H1 (cell line): Measurements from ENCODE around the gene ASXL1. TPM values are rescaled to one million over a fixed set of nuclear protein-coding genes. Genes with fewer than 3 reads are reported as not detected.

Source experiments
- CTCF ChIA-PET: fragments of 300-600 bp; sonication (Branson Sonifier 250); formaldehyde crosslinking; loops from one replicate; lab custom pipeline; 2021; ENCODE audit not compliant: partially characterized antibody; lab: Charles Lee
- POLR2A ChIA-PET: fragments of 300-600 bp; sonication (Branson Sonifier 250); formaldehyde crosslinking; loops from one replicate; lab custom pipeline; 2021; ENCODE audit warnings: inconsistent platforms; ENCODE audit not compliant: partially characterized antibody; lab: Charles Lee
- DNase-seq, 2 experiments: peaks; one replicate each; pipeline versions ENCODE4 v3.0.0 to v3.0.0-alpha.2; 2010 to 2022; ENCODE audit warnings: low spot score in 2 of 2, low read depth in 1 of 2, mixed read lengths in 1 of 2
- FAIRE-seq: peaks from 2 replicates; lab custom pipeline; 2011; peaks lifted over from hg19 to GRCh38; lab: Jason Lieb, UNC
- H2AFZ ChIP-seq: 2 replicates; pipeline ENCODE4 v1.8.1; 2012; ENCODE audit warnings: low read length, inconsistent platforms
- H2AK5ac ChIP-seq: 2 replicates; pipeline ENCODE4 v1.6.1; 2013; ENCODE audit warnings: low read depth, low read length
- H2BK120ac ChIP-seq: replicated peaks from 2 replicates; pipeline ENCODE3; 2013; ENCODE audit warnings: low read depth, low read length, inconsistent platforms
- H2BK12ac ChIP-seq: 2 replicates; pipeline ENCODE4 v1.6.1; 2013; ENCODE audit warnings: low read depth, low read length
- H2BK15ac ChIP-seq: 2 replicates; pipeline ENCODE4 v1.6.1; 2013; ENCODE audit warnings: low read length
- H2BK20ac ChIP-seq: 2 replicates; pipeline ENCODE4 v1.6.1; 2013; ENCODE audit warnings: low read length
- H2BK5ac ChIP-seq: 2 replicates; pipeline ENCODE4 v1.6.1; 2013; ENCODE audit warnings: low read depth, low read length
- H3K14ac ChIP-seq: 2 replicates; pipeline ENCODE4 v1.6.1; 2013; ENCODE audit warnings: inconsistent platforms; ENCODE audit not compliant: insufficient read length
- H3K18ac ChIP-seq: 2 replicates; pipeline ENCODE4 v1.6.1; 2013; ENCODE audit warnings: low read length; ENCODE audit errors: extremely low read depth
- H3K23ac ChIP-seq: 2 replicates; pipeline ENCODE4 v1.6.1; 2013; ENCODE audit warnings: inconsistent platforms; ENCODE audit not compliant: insufficient read length
- H3K23me2 ChIP-seq: 2 replicates; pipeline ENCODE4 v1.6.1; 2013; ENCODE audit warnings: low read depth, low read length
- H3K27ac ChIP-seq: 2 replicates; pipeline ENCODE4 v1.6.1; 2011; ENCODE audit warnings: low read depth, low read length, inconsistent platforms
- H3K27me3 ChIP-seq, 4 experiments: replicated peaks in 1 of 4; 1 replicate in 1 of 4; 2 replicates in 3 of 4; pipeline versions ENCODE4 v1.6.1 to v1.8.1; 2011 to 2013; ENCODE audit warnings: low read length in 3 of 4, mild to moderate bottlenecking in 3 of 4, inconsistent platforms in 2 of 4, mixed read lengths in 2 of 4, moderate library complexity in 1 of 4; ENCODE audit not compliant: control insufficient read depth in 3 of 4, insufficient read depth in 3 of 4; ENCODE audit errors: extremely low read depth in 1 of 4
- H3K36me3 ChIP-seq, 4 experiments: 2 replicates each; pipeline versions ENCODE4 v1.6.1 to v1.8.1; 2011 to 2013; ENCODE audit warnings: mild to moderate bottlenecking in 4 of 4, low read length in 3 of 4, moderate library complexity in 2 of 4, control low read depth in 1 of 4, inconsistent platforms in 1 of 4; ENCODE audit not compliant: insufficient read depth in 4 of 4, control insufficient read depth in 2 of 4
- H3K4ac ChIP-seq: replicated peaks from 2 replicates; pipeline ENCODE3; 2013; ENCODE audit warnings: low read length, low read depth, mixed read lengths, inconsistent platforms; ENCODE audit not compliant: insufficient read length
- H3K4me1 ChIP-seq, 4 experiments: replicated peaks in 1 of 4; 1 replicate in 1 of 4; 2 replicates in 3 of 4; pipeline versions ENCODE4 v1.6.1 to v1.8.1; 2011 to 2013; ENCODE audit warnings: low read length in 3 of 4, inconsistent platforms in 2 of 4, mixed read lengths in 1 of 4; ENCODE audit not compliant: insufficient read depth in 4 of 4, control insufficient read depth in 3 of 4
- H3K4me2 ChIP-seq, 2 experiments: 2 replicates each; pipeline versions ENCODE4 v1.6.1 to v1.8.1; 2011 to 2013; ENCODE audit warnings: low read depth in 2 of 2, low read length in 2 of 2, control low read depth in 1 of 2, inconsistent platforms in 1 of 2, mild to moderate bottlenecking in 1 of 2; ENCODE audit not compliant: insufficient read depth in 1 of 2
- H3K4me3 ChIP-seq, 4 experiments: fragments of 200-600, 300-600 bp in 1 of 4; sonication (generic), shearing (Covaris generic), sonication (Bioruptor Twin) in 1 of 4; 2 replicates each; pipeline versions ENCODE4 v1.5.1 to v1.8.1; 2011 to 2016; ENCODE audit warnings: low read length in 4 of 4, low read depth in 3 of 4, control low read depth in 2 of 4, inconsistent platforms in 2 of 4, mild to moderate bottlenecking in 2 of 4, mixed read lengths in 1 of 4, moderate library complexity in 1 of 4; ENCODE audit not compliant: insufficient read depth in 2 of 4; ENCODE audit errors: extremely low read depth in 1 of 4
- H3K56ac ChIP-seq: replicated peaks from 2 replicates; pipeline ENCODE3; 2013; ENCODE audit warnings: low read depth, mild to moderate bottlenecking, mixed read lengths, low read length, inconsistent platforms; ENCODE audit not compliant: insufficient read length
- H3K79me1 ChIP-seq: 2 replicates; pipeline ENCODE4 v1.6.1; 2013; ENCODE audit warnings: low read depth, low read length, control low read depth
- H3K79me2 ChIP-seq, 2 experiments: 2 replicates each; pipeline versions ENCODE4 v1.6.1 to v1.8.1; 2012 to 2013; ENCODE audit warnings: low read length in 2 of 2, mild to moderate bottlenecking in 2 of 2, inconsistent platforms in 1 of 2; ENCODE audit not compliant: insufficient read depth in 2 of 2, control insufficient read depth in 1 of 2
- H3K9ac ChIP-seq, 4 experiments: replicated peaks in 1 of 4; 1 replicate in 1 of 4; 2 replicates in 3 of 4; pipeline versions ENCODE4 v1.6.1 to v1.8.1; 2011 to 2013; ENCODE audit warnings: low read depth in 3 of 4, low read length in 3 of 4, control low read depth in 2 of 4, mild to moderate bottlenecking in 2 of 4, moderate library complexity in 2 of 4, inconsistent platforms in 1 of 4; ENCODE audit errors: extremely low read depth in 1 of 4
- H3K9me3 ChIP-seq, 2 experiments: 2 replicates each; pipeline versions ENCODE4 v1.6.1 to v1.8.1; 2012 to 2013; ENCODE audit warnings: mild to moderate bottlenecking in 2 of 2, moderate library complexity in 2 of 2, control low read depth in 1 of 2, inconsistent platforms in 1 of 2, low read depth in 1 of 2, low read length in 1 of 2, mixed read lengths in 1 of 2; ENCODE audit not compliant: insufficient read depth in 2 of 2
- H4K20me1 ChIP-seq, 2 experiments: replicated peaks in 1 of 2; 2 replicates each; pipeline versions ENCODE3 to v1.8.1; 2011 to 2013; ENCODE audit warnings: inconsistent platforms in 2 of 2, low read length in 2 of 2, mild to moderate bottlenecking in 1 of 2; ENCODE audit not compliant: insufficient read depth in 2 of 2, control insufficient read depth in 1 of 2
- H4K5ac ChIP-seq: 2 replicates; pipeline ENCODE4 v1.6.1; 2013; ENCODE audit warnings: low read length, low read depth, mixed read lengths, inconsistent platforms; ENCODE audit not compliant: insufficient read length
- H4K8ac ChIP-seq: 2 replicates; pipeline ENCODE4 v1.8.0; 2013; ENCODE audit warnings: mild to moderate bottlenecking, moderate library complexity, low read length, inconsistent platforms; ENCODE audit not compliant: insufficient read depth; ENCODE audit errors: extremely low read depth
- H4K91ac ChIP-seq: replicated peaks from 2 replicates; pipeline ENCODE3; 2013; ENCODE audit warnings: low read length, mixed read lengths, inconsistent platforms; ENCODE audit not compliant: insufficient read length
- ATF2 ChIP-seq: IDR thresholded peaks from 2 replicates; pipeline ENCODE4 v1.6.1; 2012; ENCODE audit warnings: low read length, inconsistent platforms
- ATF3 ChIP-seq: IDR thresholded peaks from 2 replicates; pipeline ENCODE4 v1.6.1; 2011; ENCODE audit warnings: low read depth, mild to moderate bottlenecking, low read length; ENCODE audit not compliant: insufficient read depth
- EGR1 ChIP-seq: IDR thresholded peaks from 2 replicates; pipeline ENCODE4 v1.6.1; 2011; ENCODE audit warnings: low read depth, low read length, borderline replicate concordance
- KDM4A ChIP-seq: IDR thresholded peaks from one replicate; pipeline ENCODE4 v1.7.1; 2012; ENCODE audit warnings: low read depth, mild to moderate bottlenecking, moderate library complexity, low read length, inconsistent platforms; ENCODE audit not compliant: severe bottlenecking
- NANOG ChIP-seq: IDR thresholded peaks from 2 replicates; pipeline ENCODE4 v1.6.1; 2011; ENCODE audit warnings: low read length, low read depth, mild to moderate bottlenecking, inconsistent platforms; ENCODE audit not compliant: insufficient read depth, poor library complexity, severe bottlenecking
- NRF1 ChIP-seq: IDR thresholded peaks from 2 replicates; pipeline ENCODE4 v1.6.1; 2011; ENCODE audit warnings: mild to moderate bottlenecking, low read depth, low read length, improper control_type of control experiment
- RAD21 ChIP-seq, 2 experiments: IDR thresholded peaks in 1 of 2; conservative IDR thresholded peaks in 1 of 2; 2 replicates each; pipeline ENCODE4 v1.6.1; 2011; ENCODE audit warnings: low read depth in 2 of 2, low read length in 2 of 2, improper control_type of control experiment in 1 of 2, inconsistent platforms in 1 of 2, mild to moderate bottlenecking in 1 of 2, moderate library complexity in 1 of 2
- RBBP5 ChIP-seq: IDR thresholded peaks from 2 replicates; pipeline ENCODE4 v1.7.1; 2012; ENCODE audit warnings: low read depth, mild to moderate bottlenecking, inconsistent platforms, low read length, moderate library complexity, borderline replicate concordance
- SP1 ChIP-seq: IDR thresholded peaks from 2 replicates; pipeline ENCODE4 v1.6.1; 2011; ENCODE audit warnings: low read depth, low read length
- SRF ChIP-seq: IDR thresholded peaks from 2 replicates; pipeline ENCODE4 v1.6.1; 2011; ENCODE audit warnings: mild to moderate bottlenecking, low read depth, low read length, moderate library complexity
- ZNF274 ChIP-seq: IDR thresholded peaks from 2 replicates; pipeline ENCODE4 v1.7.0; 2012; ENCODE audit warnings: low read length, borderline replicate concordance; ENCODE audit errors: extremely low read depth
- WGBS, 2 experiments: shearing (Covaris generic) in 1 of 2; methylation state at CpG; one replicate each; pipeline versions ENCODE4 v1.1.6 to v1.1.7; 2013 to 2015; ENCODE audit warnings: low lambda C conversion rate in 2 of 2, mixed read lengths in 2 of 2, inconsistent platforms in 1 of 2, low coverage in 1 of 2, missing lambda C conversion rate in 1 of 2; ENCODE audit not compliant: insufficient replicate concordance in 2 of 2, insufficient coverage in 1 of 2, insufficient read length in 1 of 2; ENCODE audit errors: extremely low coverage in 1 of 2, missing lambda C conversion rate in 1 of 2; 5-methylcytosine and 5-hydroxymethylcytosine counted together
- polyA plus RNA-seq, 7 experiments: library from polyadenylated mRNA; depleted of rRNA in 3 of 7; stranded (reverse) in 5 of 7; unstranded in 2 of 7; fragments of >200 nt in 5 of 7; fragments of 200-250 nt in 2 of 7; gene quantifications; 1 replicate in 5 of 7; 2 replicates in 1 of 7; 4 replicates in 1 of 7; pipeline versions ENCODE4 v1.2.1 to v1.2.3, GENCODE V29; 2011 to 2013; ENCODE audit warnings: missing spikeins in 2 of 7, mixed read lengths in 2 of 7
- total RNA-seq: library from RNA; stranded (reverse); fragmentation: NEBNext Ultra II Directional; extraction: Animal tissue kit (Norgen Biotek cat#: 25700); gene quantifications from 2 replicates; pipeline ENCODE4 v1.2.1, GENCODE V29; 2021

The ASXL1 gene
- total and polyA plus RNA-seq, 2 of the 8 experiments (the other 6 are each of a cell fraction or from before 2014, with no cell fraction given): 10.6 to 26.5 TPM

GRCh38 chr20:32434434-32434833 is 76.3 kb downstream of the ASXL1 start:
- H2BK5ac ChIP-seq: no peak overlapping the region
- H3K23ac ChIP-seq: no peak overlapping the region
- H3K27me3 ChIP-seq: no peaks in the 10 kb centered on the region
- ChIA-PET CTCF (interaction anchor here (0.7 kb wide), 1 partner anchor 219 kb away, joined by 3 read pairs; no protein-coding TSS in a partner anchor), POLR2A (no interaction called here)
- no peak overlapping the region for H2BK12ac ChIP-seq
- H3K9me3 ChIP-seq: no peaks in the 10 kb centered on the region
- no peak overlapping the region for H3K27ac ChIP-seq
- H3K4me2 ChIP-seq: no peak overlapping the region
- no peak overlapping the region; the same call in 1 of the 2 replicates for H4K8ac ChIP-seq
- no peaks in the 10 kb centered on the region for H3K4me1 ChIP-seq
- H3K36me3 ChIP-seq: peaks cover 3 to 40% (median 20%) of the 10 kb centered on the region in 4 experiments; a peak in 6 of 8 replicates
- H3K14ac ChIP-seq: no peak overlapping the region
- WGBS, 2 experiments: 90% methylated on average over 16 of the region's 19 CpGs; no CpG with 5 or more reads in 1 of the 2 experiments
- FAIRE-seq (no peak), DNase-seq (no peak)
- H3K18ac ChIP-seq: no peak overlapping the region
- H3K79me1 ChIP-seq: no peaks in the 10 kb centered on the region; the same call in 1 of the 2 replicates
- no peak overlapping the region for H4K91ac ChIP-seq
- H3K9ac ChIP-seq: no peak overlapping the region
- H2BK15ac ChIP-seq: no peak overlapping the region
- no peak overlapping the region for H4K5ac ChIP-seq
- H2BK20ac ChIP-seq: no peak overlapping the region
- H4K20me1 ChIP-seq: peaks cover 2 to 5% of the 10 kb centered on the region in 2 experiments
- no peaks in the 10 kb centered on the region for H3K79me2 ChIP-seq
- no peak overlapping the region for H3K4me3 ChIP-seq
- H3K23me2 ChIP-seq: no peaks in the 10 kb centered on the region
- no peak overlapping the region for H3K56ac ChIP-seq
- no peak overlapping the region for H3K4ac ChIP-seq
- H2AFZ ChIP-seq: no peak overlapping the region
- H2BK120ac ChIP-seq: no peak overlapping the region
- no peak overlapping the region for H2AK5ac ChIP-seq
- no peak for TF ChIP-seq ZNF274
- TF ChIP-seq SP1: no peak
- TF ChIP-seq EGR1: no peak
- no peak for TF ChIP-seq ATF3
- TF ChIP-seq ATF2: no peak
- no peak for TF ChIP-seq NRF1
- TF ChIP-seq RAD21 (IDR thresholded peaks at IDR 0.05 in 1 of 2, conservative IDR thresholded peaks at IDR 0.05 in 1 of 2; ENCODE audit: low read depth in 2 of 2, low read length in 2 of 2): no peak
- no peak for TF ChIP-seq RBBP5
- no peak for TF ChIP-seq KDM4A
- TF ChIP-seq NANOG: no peak
- no peak for TF ChIP-seq SRF
